Lower leg skin (tissue), 3 donors: ENCODE data around the gene KLHL14.

ENCODE experiments used
- POLR2A ChIP-seq, 2 donors: fragments of 450-650 bp; IDR thresholded peaks; one replicate each; pipeline ENCODE4 v1.6.1; 2016 to 2017; ENCODE audit warnings: antibody characterized with exemption in 2 of 2, mild to moderate bottlenecking in 1 of 2, moderate library complexity in 1 of 2
- TF ChIP-seq, protein P1 (sequence below), 3 donors: fragments of 450-650 bp; IDR thresholded peaks; one replicate each; pipeline ENCODE4 v1.5.1; 2016; ENCODE audit warnings: antibody characterized with exemption in 3 of 3, mild to moderate bottlenecking in 3 of 3, moderate library complexity in 2 of 3

DNA sequence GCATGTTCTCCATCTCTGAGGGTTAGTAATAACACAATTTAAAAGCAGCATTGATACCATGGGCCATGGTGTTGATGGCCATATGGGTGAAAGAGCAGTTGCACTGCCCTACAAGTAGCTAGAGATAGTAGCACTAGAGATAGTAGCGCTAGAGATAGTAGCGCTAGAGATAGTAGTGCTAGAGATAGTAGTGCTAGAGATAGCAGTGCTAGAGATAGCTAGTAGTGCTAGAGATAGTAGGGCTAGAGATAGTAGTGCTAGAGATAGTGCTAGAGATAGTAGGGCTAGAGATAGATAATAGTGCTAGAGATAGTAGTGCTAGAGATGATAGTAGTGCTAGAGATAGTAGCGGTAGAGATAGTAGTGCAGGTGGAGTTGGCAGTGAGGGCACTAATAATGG lies 39.5 kb upstream of the KLHL14 start:
- TF ChIP-seq, protein P1, sequence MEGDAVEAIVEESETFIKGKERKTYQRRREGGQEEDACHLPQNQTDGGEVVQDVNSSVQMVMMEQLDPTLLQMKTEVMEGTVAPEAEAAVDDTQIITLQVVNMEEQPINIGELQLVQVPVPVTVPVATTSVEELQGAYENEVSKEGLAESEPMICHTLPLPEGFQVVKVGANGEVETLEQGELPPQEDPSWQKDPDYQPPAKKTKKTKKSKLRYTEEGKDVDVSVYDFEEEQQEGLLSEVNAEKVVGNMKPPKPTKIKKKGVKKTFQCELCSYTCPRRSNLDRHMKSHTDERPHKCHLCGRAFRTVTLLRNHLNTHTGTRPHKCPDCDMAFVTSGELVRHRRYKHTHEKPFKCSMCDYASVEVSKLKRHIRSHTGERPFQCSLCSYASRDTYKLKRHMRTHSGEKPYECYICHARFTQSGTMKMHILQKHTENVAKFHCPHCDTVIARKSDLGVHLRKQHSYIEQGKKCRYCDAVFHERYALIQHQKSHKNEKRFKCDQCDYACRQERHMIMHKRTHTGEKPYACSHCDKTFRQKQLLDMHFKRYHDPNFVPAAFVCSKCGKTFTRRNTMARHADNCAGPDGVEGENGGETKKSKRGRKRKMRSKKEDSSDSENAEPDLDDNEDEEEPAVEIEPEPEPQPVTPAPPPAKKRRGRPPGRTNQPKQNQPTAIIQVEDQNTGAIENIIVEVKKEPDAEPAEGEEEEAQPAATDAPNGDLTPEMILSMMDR (IDR thresholded peaks at IDR 0.05) = no peak
- no peak for TF ChIP-seq POLR2A (IDR thresholded peaks at IDR 0.05)
